BLaER1 (cell line): Measurements from ENCODE around the gene ARFGEF2.

Source experiments
- H3K27ac ChIP-seq: shearing (Covaris generic); formaldehyde crosslinking; 2 replicates; pipeline ENCODE4 v1.8.1; 2022
- H3K27me3 ChIP-seq: shearing (Covaris generic); formaldehyde crosslinking; 2 replicates; pipeline ENCODE4 v1.8.1; 2022
- H3K36me3 ChIP-seq: shearing (Covaris generic); formaldehyde crosslinking; 2 replicates; pipeline ENCODE4 v1.8.1; 2022
- H3K4me1 ChIP-seq: shearing (Covaris generic); formaldehyde crosslinking; 2 replicates; pipeline ENCODE4 v1.8.1; 2022
- H3K4me2 ChIP-seq: shearing (Covaris generic); formaldehyde crosslinking; 2 replicates; pipeline ENCODE4 v1.8.1; 2022
- H3K4me3 ChIP-seq: shearing (Covaris generic); formaldehyde crosslinking; 2 replicates; pipeline ENCODE4 v1.8.1; 2022
- H3K9ac ChIP-seq: shearing (Covaris generic); formaldehyde crosslinking; 2 replicates; pipeline ENCODE4 v1.8.1; 2022
- H3K9me3 ChIP-seq: shearing (Covaris generic); formaldehyde crosslinking; 2 replicates; pipeline ENCODE4 v1.8.1; 2022
- H4K20me1 ChIP-seq: shearing (Covaris generic); formaldehyde crosslinking; 2 replicates; pipeline ENCODE4 v1.8.1; 2022
- Cebpa-rat ChIP-seq: shearing (Covaris generic); IDR thresholded peaks from 2 replicates; pipeline ENCODE4 v1.8.1; 2022

ARFGEF2 gene

GRCh38 chr20:49029203-49029602 lies 107.7 kb downstream of the ARFGEF2 start:
- no peak for TF ChIP-seq Cebpa-rat
- H4K20me1 ChIP-seq, result peaks cover 4% of the 10 kb centered on the region; the same call in 1 of the 2 replicates
- H3K9me3 ChIP-seq, result no peaks in the 10 kb centered on the region
- no peak overlapping the region for H3K9ac ChIP-seq
- H3K36me3 ChIP-seq, result peaks cover 97% of the 10 kb centered on the region
- H3K4me2 ChIP-seq, result no peak overlapping the region
- no peak overlapping the region for H3K4me3 ChIP-seq
- H3K27ac ChIP-seq, result no peak overlapping the region
- H3K4me1 ChIP-seq, result no peaks in the 10 kb centered on the region
- no peaks in the 10 kb centered on the region for H3K27me3 ChIP-seq

- Histone ChIP-seq H3K4me2 (no peak overlapping the region), H3K4me1 (no peaks in the 10 kb centered on the region), H3K9me3 (no peaks in the 10 kb centered on the region), H4K20me1 (peaks cover 16% of the 10 kb centered on the region; the same call in 1 of the 2 replicates), H3K9ac (no peak overlapping the region), H3K36me3 (peaks cover 93% of the 10 kb centered on the region), H3K27me3 (no peaks in the 10 kb centered on the region), H3K27ac (no peak overlapping the region), H3K4me3 (no peak overlapping the region)
- TF ChIP-seq Cebpa-rat, result no peak
Measured at GRCh38 chr20:49030954-49031619, 109.6 kb downstream of the ARFGEF2 start.

- H3K27ac ChIP-seq, result no peak overlapping the region
- peaks cover 79% of the 10 kb centered on the region for H3K36me3 ChIP-seq
- peaks cover 4% of the 10 kb centered on the region for H3K4me1 ChIP-seq
- H3K27me3 ChIP-seq, result no peaks in the 10 kb centered on the region
- no peak overlapping the region for H3K9ac ChIP-seq
- no peaks in the 10 kb centered on the region for H3K9me3 ChIP-seq
- H3K4me2 ChIP-seq, result no peak overlapping the region
- no peak overlapping the region for H3K4me3 ChIP-seq
- H4K20me1 ChIP-seq, result peaks cover 24% of the 10 kb centered on the region
- TF ChIP-seq Cebpa-rat, result no peak
Measured at GRCh38 chr20:49032455-49032854, 110.9 kb downstream of the ARFGEF2 start.

- Histone ChIP-seq H3K4me3 (no peak overlapping the region), H3K36me3 (peaks cover 62% of the 10 kb centered on the region), H3K9me3 (no peaks in the 10 kb centered on the region), H3K4me1 (peaks cover 19% of the 10 kb centered on the region), H3K27ac (no peak overlapping the region), H3K27me3 (no peaks in the 10 kb centered on the region), H4K20me1 (peaks cover 37% of the 10 kb centered on the region), H3K9ac (no peak overlapping the region), H3K4me2 (no peak overlapping the region)
- TF ChIP-seq Cebpa-rat, result no peak
Measured at GRCh38 chr20:49034070-49034732, 112.7 kb downstream of the ARFGEF2 start.

- H3K9me3 ChIP-seq, result no peaks in the 10 kb centered on the region
- H3K4me1 ChIP-seq, result peaks cover 19% of the 10 kb centered on the region
- H3K4me2 ChIP-seq, result peak overlapping the region; percentile 55
- TF ChIP-seq Cebpa-rat, result no peak
- no peak overlapping the region for H3K4me3 ChIP-seq
- no peak overlapping the region for H3K9ac ChIP-seq
- peaks cover 27% of the 10 kb centered on the region for H3K36me3 ChIP-seq
- no peak overlapping the region for H3K27ac ChIP-seq
- H4K20me1 ChIP-seq, result peaks cover 37% of the 10 kb centered on the region
- no peaks in the 10 kb centered on the region for H3K27me3 ChIP-seq
Measured at GRCh38 chr20:49037962-49038387, 116.5 kb downstream of the ARFGEF2 start.

- Histone ChIP-seq H3K27me3 (no peaks in the 10 kb centered on the region), H3K9ac (no peak overlapping the region), H3K4me1 (peaks cover 26% of the 10 kb centered on the region), H4K20me1 (peaks cover 27% of the 10 kb centered on the region), H3K4me2 (no peak overlapping the region), H3K27ac (no peak overlapping the region), H3K36me3 (peaks cover 8% of the 10 kb centered on the region), H3K9me3 (no peaks in the 10 kb centered on the region), H3K4me3 (no peak overlapping the region)
- no peak for TF ChIP-seq Cebpa-rat
Measured at GRCh38 chr20:49039854-49040253, 118.3 kb downstream of the ARFGEF2 start.

GRCh38 chr20:49043000-49043399 lies 121.5 kb downstream of the ARFGEF2 start:
- Histone ChIP-seq H3K27ac (no peak overlapping the region), H3K27me3 (no peaks in the 10 kb centered on the region), H3K9ac (no peak overlapping the region), H3K4me3 (no peak overlapping the region), H3K9me3 (no peaks in the 10 kb centered on the region), H3K36me3 (peaks cover 3% of the 10 kb centered on the region), H4K20me1 (peaks cover 19% of the 10 kb centered on the region), H3K4me2 (no peak overlapping the region), H3K4me1 (peaks cover 35% of the 10 kb centered on the region)
- TF ChIP-seq Cebpa-rat, result no peak

GRCh38 chr20:49045440-49046086 lies 124.1 kb downstream of the ARFGEF2 start:
- Histone ChIP-seq H3K27ac (peak overlapping the region; percentile 98), H4K20me1 (peaks cover 37% of the 10 kb centered on the region), H3K4me1 (peaks cover 38% of the 10 kb centered on the region), H3K27me3 (no peaks in the 10 kb centered on the region), H3K9ac (peak overlapping the region; percentile 98), H3K36me3 (peaks cover 27% of the 10 kb centered on the region), H3K4me2 (peak overlapping the region; percentile 93), H3K9me3 (no peaks in the 10 kb centered on the region), H3K4me3 (peak overlapping the region; percentile 87)
- no peak for TF ChIP-seq Cebpa-rat

GRCh38 chr20:49046087-49046900 lies 124.8 kb downstream of the ARFGEF2 start, which contains the start of gene CSE1L:
TSS of gene CSE1L (plus strand) at chr20:49046312. CDS start at chr20:49058464, 12,152 bp downstream.
- Histone ChIP-seq H3K9me3 (no peaks in the 10 kb centered on the region), H3K4me1 (peaks cover 38% of the 10 kb centered on the region), H3K9ac (peak within 1 kb of the TSS; percentile 98), H3K36me3 (peaks cover 34% of the 10 kb centered on the region), H3K27ac (peak within 1 kb of the TSS; percentile 98), H3K4me2 (peak within 1 kb of the TSS; percentile 94), H3K27me3 (no peaks in the 10 kb centered on the region), H3K4me3 (peak within 1 kb of the TSS; percentile 87), H4K20me1 (peaks cover 44% of the 10 kb centered on the region)
- no peak for TF ChIP-seq Cebpa-rat
